Activated T-helper 1 cell treated with anti-CD3 and anti-CD28 coated beads, Interleukin-2, amount 50 U/mL, for 16 hours (primary cell): ENCODE measurements around the gene ARPP19.
"Not testable (repeated sequence)": the region's sequence is repeated elsewhere in the genome, so short reads cannot be mapped to it uniquely, and the experiment has no call there.

Source experiments
- DNase-seq, 2 donors: peaks; one replicate each; pipeline ENCODE4 v3.0.0-alpha.2; 2020; ENCODE audit warnings: low read depth in 1 of 2, low spot score in 1 of 2

The ARPP19 gene

GRCh38 chr15:52515343-52515742, 53.5 kb downstream of the ARPP19 start:
- no peak for DNase-seq

- no peak for DNase-seq
These were observed 54.3 kb downstream of the ARPP19 start for GRCh38 chr15:52514482-52514881.

- not testable (repeated sequence) for DNase-seq
These were observed 56.0 kb downstream of the ARPP19 start for GRCh38 chr15:52512869-52513268.

GRCh38 chr15:52511084-52511483, 57.7 kb downstream of the ARPP19 start:
- no peak for DNase-seq

GRCh38 chr15:52509500-52510245, 59.2 kb downstream of the ARPP19 start:
- DNase-seq: no peak

- no peak for DNase-seq
These were observed 62.3 kb downstream of the ARPP19 start for GRCh38 chr15:52506549-52506948.

- no peak for DNase-seq
These were observed 63.7 kb downstream of the ARPP19 start for GRCh38 chr15:52505151-52505550.

GRCh38 chr15:52503788-52504496, 64.9 kb downstream of the ARPP19 start:
- DNase-seq: no peak

- no peak for DNase-seq
These were observed 66.2 kb downstream of the ARPP19 start for GRCh38 chr15:52502608-52503007.

- no peak for DNase-seq
These were observed 69.3 kb downstream of the ARPP19 start for GRCh38 chr15:52499506-52499905.

- no peak for DNase-seq
These were observed 70.1 kb downstream of the ARPP19 start for GRCh38 chr15:52498706-52499105.
